A549 (cell line): ENCODE measurements around the gene GSTT2B. TPM values are rescaled to one million over a fixed set of nuclear protein-coding genes. Genes with fewer than 3 reads are reported as not detected.

ENCODE experiments used
- ATAC-seq, 2 experiments: fragments of 200-7000 bp in 1 of 2; fragments of >200 bp in 1 of 2; cut with Nextera tagmentation in 1 of 2; cut with Tn5 transposase in 1 of 2; 3 replicates each; pipeline versions ENCODE4 v1.8.0 to v1.9.1; 2018 to 2020; ENCODE audit warnings: mild to moderate bottlenecking in 1 of 2, moderate library complexity in 1 of 2
- CTCF ChIA-PET: fragments of 300-600 bp; sonication (Branson Sonifier 250); formaldehyde crosslinking; extraction: SDS; loops from one replicate; lab custom pipeline; 2021; ENCODE audit warnings: antibody characterized with exemption, inconsistent platforms; lab: Yijun Ruan, JAX
- POLR2A ChIA-PET: fragments of 350-600 bp; formaldehyde crosslinking; extraction: SDS; loops from one replicate; lab custom pipeline; 2021; ENCODE audit warnings: antibody characterized with exemption, inconsistent platforms; lab: Yijun Ruan, JAX
- DNase-seq, 2 experiments: peaks; one replicate each; pipeline versions ENCODE4 v3.0.0 to v3.0.0-alpha.2; 2011 to 2016; ENCODE audit warnings: low read depth in 1 of 2, low spot score in 1 of 2
- FAIRE-seq: peaks from 2 replicates; lab custom pipeline; 2011; peaks lifted over from hg19 to GRCh38; lab: Jason Lieb, UNC
- H3K27ac ChIP-seq, 2 experiments: fragments of >200 bp; sonication (Bioruptor Twin); formaldehyde crosslinking; 3 replicates each; pipeline ENCODE4 v1.5.1; 2016 to 2017
- H3K4me1 ChIP-seq: fragments of >200 bp; sonication (Bioruptor Twin); formaldehyde crosslinking; 3 replicates; pipeline ENCODE4 v1.6.1; 2016
- H3K4me2 ChIP-seq: fragments of >200 bp; sonication (Bioruptor Twin); formaldehyde crosslinking; 3 replicates; pipeline ENCODE4 v1.6.1; 2016
- H3K4me3 ChIP-seq: fragments of >200 bp; sonication (Bioruptor Twin); formaldehyde crosslinking; 3 replicates; pipeline ENCODE4 v1.5.1; 2016
- H3K9me3 ChIP-seq: fragments of >200 bp; sonication (Bioruptor Twin); formaldehyde crosslinking; 3 replicates; pipeline ENCODE4 v1.6.1; 2016
- CEBPB ChIP-seq, 2 experiments: fragments of >200 bp in 1 of 2; sonication (Bioruptor Twin) in 1 of 2; formaldehyde crosslinking in 1 of 2; IDR thresholded peaks; 2 replicates each; pipeline ENCODE4 v1.6.1; 2012 to 2016
- CHD2 ChIP-seq: fragments of 150-350 bp; IDR thresholded peaks from 2 replicates; pipeline ENCODE4 v1.6.1; 2014; ENCODE audit warnings: low read length; ENCODE audit not compliant: partially characterized antibody
- EHF ChIP-seq: fragments of 250-450 bp; sonication (Bioruptor Pico); IDR thresholded peaks from 2 replicates; pipeline ENCODE4 v1.5.0; 2020; ENCODE audit warnings: mild to moderate bottlenecking
- EP300 ChIP-seq, 2 experiments: fragments of >200 bp; sonication (Bioruptor Twin); formaldehyde crosslinking; IDR thresholded peaks; 2 replicates in 1 of 2; 3 replicates in 1 of 2; pipeline ENCODE4 v1.6.1; 2016 to 2017
- ESRRA ChIP-seq: fragments of 150-350 bp; IDR thresholded peaks from 2 replicates; pipeline ENCODE4 v1.6.1; 2014; ENCODE audit warnings: mild to moderate bottlenecking, low read length, borderline replicate concordance
- FOSL2 ChIP-seq, 2 experiments: fragments of 450-650 bp in 1 of 2; fragments of >200 bp in 1 of 2; sonication (Bioruptor Twin) in 1 of 2; formaldehyde crosslinking; IDR thresholded peaks; 2 replicates each; pipeline versions ENCODE4 v1.5.0 to v1.6.1; 2016 to 2020; ENCODE audit warnings: mild to moderate bottlenecking in 1 of 2, moderate library complexity in 1 of 2
- FOXS1 ChIP-seq: fragments of 250-450 bp; sonication (Bioruptor Pico); IDR thresholded peaks from 2 replicates; pipeline ENCODE4 v1.5.0; 2020; ENCODE audit warnings: mild to moderate bottlenecking, moderate library complexity
- GATA3 ChIP-seq: IDR thresholded peaks from 2 replicates; pipeline ENCODE4 v1.6.1; 2012; ENCODE audit warnings: borderline replicate concordance
- HEYL ChIP-seq: fragments of 250-450 bp; sonication (Bioruptor Pico); IDR thresholded peaks from 2 replicates; pipeline ENCODE4 v1.8.0; 2021; ENCODE audit warnings: mild to moderate bottlenecking, moderate library complexity
- JUNB ChIP-seq: fragments of >200 bp; sonication (Bioruptor Twin); formaldehyde crosslinking; IDR thresholded peaks from 2 replicates; pipeline ENCODE4 v1.6.1; 2016
- KDM1A ChIP-seq: fragments of 200-600 bp; sonication (generic); IDR thresholded peaks from 2 replicates; pipeline ENCODE4 v1.6.1; 2016; ENCODE audit warnings: low read depth, mild to moderate bottlenecking
- MAFK ChIP-seq: fragments of 450-650 bp; IDR thresholded peaks from 2 replicates; pipeline ENCODE4 v1.6.1; 2014; ENCODE audit not compliant: partially characterized antibody
- MAX ChIP-seq: IDR thresholded peaks from 2 replicates; pipeline ENCODE4 v1.6.1; 2012
- MYC ChIP-seq: IDR thresholded peaks from 2 replicates; pipeline ENCODE4 v1.6.1; 2012; ENCODE audit warnings: mild to moderate bottlenecking, inconsistent platforms, low read length, improper control_type of control experiment, borderline replicate concordance
- PBX3 ChIP-seq: IDR thresholded peaks from 2 replicates; pipeline ENCODE4 v1.6.1; 2012
- PHF8 ChIP-seq: fragments of 200-600 bp; sonication (generic); IDR thresholded peaks from 2 replicates; pipeline ENCODE4 v1.6.1; 2016; ENCODE audit warnings: low read depth, mild to moderate bottlenecking, antibody characterized with exemption, moderate library complexity, borderline replicate concordance
- POLR2AphosphoS2 ChIP-seq: conservative IDR thresholded peaks from 2 replicates; pipeline ENCODE4 v1.6.1; 2012; ENCODE audit warnings: low read length, improper control_type of control experiment, inconsistent platforms
- REST ChIP-seq: fragments of 200-600 bp; sonication (generic); IDR thresholded peaks from 2 replicates; pipeline ENCODE4 v1.6.1; 2016; ENCODE audit warnings: antibody characterized with exemption, mild to moderate bottlenecking, moderate library complexity
- RFX5 ChIP-seq: fragments of 450-650 bp; IDR thresholded peaks from 2 replicates; pipeline ENCODE4 v1.7.1; 2014; ENCODE audit warnings: antibody characterized with exemption, mild to moderate bottlenecking, moderate library complexity
- SMC3 ChIP-seq: fragments of >200 bp; sonication (Bioruptor Twin); formaldehyde crosslinking; IDR thresholded peaks from 3 replicates; pipeline ENCODE4 v1.6.1; 2018; ENCODE audit warnings: inconsistent platforms
- SREBF2 ChIP-seq: fragments of 450-650 bp; IDR thresholded peaks from 2 replicates; pipeline ENCODE4 v1.6.1; 2014; ENCODE audit warnings: mild to moderate bottlenecking, moderate library complexity
- TFCP2L1 ChIP-seq: fragments of 250-450 bp; sonication (Bioruptor Pico); IDR thresholded peaks from 2 replicates; pipeline ENCODE4 v1.5.0; 2021; ENCODE audit warnings: mild to moderate bottlenecking
- TP53 ChIP-seq: fragments of 250-450 bp; sonication (Bioruptor Pico); IDR thresholded peaks from 2 replicates; pipeline ENCODE4 v1.5.0; 2021; ENCODE audit warnings: mild to moderate bottlenecking, moderate library complexity
- USF2 ChIP-seq: fragments of 450-650 bp; IDR thresholded peaks from 2 replicates; pipeline ENCODE4 v1.6.1; 2014; ENCODE audit warnings: antibody characterized with exemption
- ZNF302 ChIP-seq: fragments of 250-450 bp; sonication (Bioruptor Pico); IDR thresholded peaks from 2 replicates; pipeline ENCODE4 v1.9.0; 2021; ENCODE audit warnings: inconsistent platforms, mild to moderate bottlenecking, moderate library complexity
- ZSCAN20 ChIP-seq: fragments of 250-450 bp; sonication (Bioruptor Pico); IDR thresholded peaks from 2 replicates; pipeline ENCODE4 v1.8.0; 2022; ENCODE audit warnings: mild to moderate bottlenecking, moderate library complexity
- whole genome bisulfite sequencing: methylation state at CpG from one replicate; pipeline ENCODE4 v1.1.6; 2017; ENCODE audit errors: missing lambda C conversion rate; 5-methylcytosine and 5-hydroxymethylcytosine counted together
- polyA plus RNA-seq, 4 experiments: library from polyadenylated mRNA; depleted of rRNA in 3 of 4; stranded (reverse); fragments of >200 nt; fragmentation: RNase III in 1 of 4; extraction: RNeasy Plus Mini Kit Qiagen cat#74134 plus additional on column Dnase treatment in 1 of 4; gene quantifications; 2 replicates in 3 of 4; 3 replicates in 1 of 4; pipeline ENCODE4 v1.2.3, GENCODE V29; 2011 to 2017

GSTT2B gene
- polyA plus RNA-seq, 2 of the 4 experiments (the other 2 are of a cell fraction): 0.30 to 0.50 TPM

GRCh38 chr22:24006207-24006913, 45.4 kb upstream of the GSTT2B start:
- DNase-seq (no peak), FAIRE-seq (no peak), ATAC-seq (no peak)
- Histone ChIP-seq H3K4me1 (no peaks in the 10 kb centered on the region), H3K9me3 (no peaks in the 10 kb centered on the region), H3K4me3 (no peak overlapping the region), H3K4me2 (no peak overlapping the region), H3K27ac (no peak overlapping the region)
- ChIA-PET CTCF (no interaction called here), POLR2A (no interaction called here)
- 100% methylated on average over 1 of the region's 10 CpGs for WGBS
- TF ChIP-seq USF2 (no peak), ZSCAN20 (CRISPR knock-in tag) (no peak), PHF8 (no peak), FOSL2 (IDR thresholded peaks at IDR 0.05) (no peak), FOSL2 (CRISPR knock-in tag; IDR thresholded peaks at IDR 0.05) (no peak), SMC3 (no peak), FOXS1 (CRISPR knock-in tag) (no peak), KDM1A (no peak), MYC (no peak), POLR2AphosphoS2 (no peak), TP53 (no peak), JUNB (no peak), GATA3 (no peak), ESRRA (no peak), EHF (no peak)

- DNase-seq: no peak
- no peak within 1 kb of the TSS for H3K4me3 ChIP-seq
- TF ChIP-seq REST (no peak), ZNF302 (CRISPR knock-in tag) (no peak), EP300 (IDR thresholded peaks at IDR 0.05) (no peak), SREBF2 (no peak)
- TF ChIP-seq, all 56 proteins: peak for 0
- H3K27ac ChIP-seq: no peak within 1 kb of the TSS
- H3K4me2 ChIP-seq: no peak within 1 kb of the TSS
- CTCF ChIA-PET: interaction anchor here (2.0 kb wide), 1 partner anchor 184 kb away, joined by 5 read pairs; no protein-coding TSS in a partner anchor
- no peak for ATAC-seq
- H3K4me1 ChIP-seq: no peaks in the 10 kb centered on the region
- no peak for FAIRE-seq
- WGBS: 63% methylated on average over 4 of the region's 6 CpGs
- H3K9me3 ChIP-seq: no peaks in the 10 kb centered on the region
- POLR2A ChIA-PET: no interaction called here
Measured at GRCh38 chr22:24005201-24005600, 44.2 kb upstream of the GSTT2B start, which contains the start of gene GSTT4. Gene GSTT4 (minus strand): TSS chr22:24005453. CDS start chr22:24005356, 97 bp downstream.

- no peak overlapping the region for H3K4me2 ChIP-seq
- 81% methylated on average over 9 of the region's 9 CpGs for WGBS
- POLR2A ChIA-PET: no interaction called here
- H3K4me1 ChIP-seq: no peaks in the 10 kb centered on the region
- no peak overlapping the region for H3K27ac ChIP-seq
- H3K4me3 ChIP-seq: no peak overlapping the region
- no peak for ATAC-seq
- TF ChIP-seq KDM1A (no peak), CEBPB (IDR thresholded peaks at IDR 0.05) (no peak), HEYL (CRISPR knock-in tag) (no peak), MAFK (no peak), CHD2 (no peak), TFCP2L1 (no peak), FOSL2 (IDR thresholded peaks at IDR 0.05) (no peak), FOSL2 (CRISPR knock-in tag; IDR thresholded peaks at IDR 0.05) (no peak), MAX (no peak), PBX3 (no peak), RFX5 (no peak)
- H3K9me3 ChIP-seq: no peaks in the 10 kb centered on the region
- CTCF ChIA-PET: interaction anchor here (1.5 to 2.0 kb wide), 3 partner anchors 19 to 185 kb away, joined by 5 to 8 read pairs (median 5); no protein-coding TSS in a partner anchor
- no peak for DNase-seq
- no peak for FAIRE-seq
Measured at GRCh38 chr22:24003887-24004286, 42.9 kb upstream of the GSTT2B start.
